Fibroblast of lung (primary cell): ENCODE data around the gene COL8A2.

Source experiments
- CTCF ChIP-seq, 2 donors: IDR thresholded peaks in 1 of 2; conservative IDR thresholded peaks in 1 of 2; 1 replicate in 1 of 2; 2 replicates in 1 of 2; pipeline ENCODE4 v1.5.1; 2011 to 2012; ENCODE audit warnings: low read length in 2 of 2, control low read depth in 1 of 2, inconsistent platforms in 1 of 2, low read depth in 1 of 2, mild to moderate bottlenecking in 1 of 2
- EZH2 ChIP-seq: IDR thresholded peaks from 2 replicates; pipeline ENCODE4 v1.5.1; 2012; ENCODE audit warnings: low read length, control low read depth, mild to moderate bottlenecking; ENCODE audit errors: missing control alignments

- TF ChIP-seq CTCF (conservative IDR thresholded peaks at IDR 0.05 in 1 of 2, IDR thresholded peaks at IDR 0.05 in 1 of 2; ENCODE audit: low read depth in 1 of 2, low read length in 2 of 2) (no peak), EZH2 (no peak)
Observed at GRCh38 chr1:36087233-36088123, 37.5 kb downstream of the COL8A2 start.
